Tibial nerve (tissue), 4 donors: Measurements from ENCODE around the gene MORC2.

ENCODE experiments used
- CTCF ChIP-seq, 5 experiments: fragments of 200-600 bp in 3 of 5; fragments of 450-650 bp in 2 of 5; sonication (generic) in 3 of 5; IDR thresholded peaks; one replicate each; pipeline ENCODE4 v1.5.1; 2016 to 2019; ENCODE audit warnings: antibody characterized with exemption in 5 of 5, mild to moderate bottlenecking in 3 of 5, moderate library complexity in 2 of 5
- EP300 ChIP-seq, 2 donors: sonication (generic); formaldehyde crosslinking; IDR thresholded peaks; one replicate each; pipeline ENCODE4 v1.6.1; 2017; ENCODE audit warnings: antibody characterized with exemption in 2 of 2, mild to moderate bottlenecking in 1 of 2
- POLR2A ChIP-seq, 2 donors: fragments of 450-650 bp; IDR thresholded peaks; one replicate each; pipeline ENCODE4 v1.6.1; 2017; ENCODE audit warnings: antibody characterized with exemption in 2 of 2, mild to moderate bottlenecking in 2 of 2, moderate library complexity in 2 of 2

DNA sequence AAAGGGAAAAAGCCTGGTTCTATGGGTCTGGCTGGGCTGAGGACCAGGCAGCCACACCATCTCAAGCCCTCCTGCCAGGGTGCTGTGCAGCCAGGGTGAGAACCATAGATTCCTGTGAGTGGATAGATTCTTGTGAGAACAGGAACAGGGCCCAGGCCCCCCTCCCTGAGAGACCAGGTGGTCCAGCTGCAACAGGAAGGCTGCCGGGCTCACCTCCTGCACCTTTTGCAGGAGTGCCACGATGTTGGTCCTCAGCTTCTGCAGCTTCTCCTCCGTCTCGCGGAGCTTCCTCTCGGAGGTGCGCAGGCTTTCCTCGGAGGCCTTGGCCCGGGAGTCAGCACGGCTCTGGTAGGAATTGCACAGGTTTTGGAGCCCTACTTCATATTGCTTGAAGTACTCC, 40.8 kb downstream of the MORC2 start:
- TF ChIP-seq CTCF (IDR thresholded peaks at IDR 0.05): no peak
- TF ChIP-seq POLR2A (IDR thresholded peaks at IDR 0.05): no peak
- no peak for TF ChIP-seq EP300 (IDR thresholded peaks at IDR 0.05)
